Endodermal cell (in vitro differentiated cells): ENCODE results near the gene PRR9. TPM values are rescaled to one million over a fixed set of nuclear protein-coding genes. Genes with fewer than 3 reads are reported as not detected.
"Not testable (repeated sequence)": the region's sequence is repeated elsewhere in the genome, so short reads cannot be mapped to it uniquely, and the experiment has no call there.

ENCODE experiments used
- DNase-seq: peaks from one replicate; pipeline ENCODE4 v3.0.0-alpha.2; 2017
- H3K27ac ChIP-seq: 2 replicates; pipeline ENCODE4 v1.5.1; 2013; ENCODE audit warnings: mild to moderate bottlenecking, low read depth, low read length, moderate library complexity
- H3K27me3 ChIP-seq: 2 replicates; pipeline ENCODE4 v1.6.1; 2013; ENCODE audit warnings: mild to moderate bottlenecking, low read length, moderate library complexity; ENCODE audit not compliant: insufficient read depth, control insufficient read depth, poor library complexity, severe bottlenecking
- H3K36me3 ChIP-seq: 2 replicates; pipeline ENCODE4 v1.7.0; 2013; ENCODE audit warnings: mild to moderate bottlenecking, low read length, moderate library complexity; ENCODE audit not compliant: control insufficient read depth, insufficient read depth
- H3K4me1 ChIP-seq: one replicate; pipeline ENCODE4 v1.7.0; 2013; ENCODE audit warnings: low read length; ENCODE audit not compliant: control insufficient read depth, insufficient read depth
- H3K4me3 ChIP-seq: 2 replicates; pipeline ENCODE4 v1.5.1; 2013; ENCODE audit warnings: mild to moderate bottlenecking, low read length, moderate library complexity
- H3K9ac ChIP-seq: 2 replicates; pipeline ENCODE4 v1.6.1; 2013; ENCODE audit warnings: mild to moderate bottlenecking, low read length, moderate library complexity; ENCODE audit not compliant: poor library complexity, severe bottlenecking; ENCODE audit errors: extremely low read depth
- H3K9me3 ChIP-seq: 2 replicates; pipeline ENCODE4 v1.6.1; 2013; ENCODE audit warnings: mild to moderate bottlenecking, low read length, moderate library complexity; ENCODE audit not compliant: control insufficient read depth
- H3K27ac Mint-ChIP-seq: 2 replicates; pipeline ENCODE4 v1.8.0; 2020; ENCODE audit warnings: mixed read lengths
- H3K27me3 Mint-ChIP-seq: 2 replicates; pipeline ENCODE4 v1.8.0; 2021; ENCODE audit warnings: mild to moderate bottlenecking, mixed read lengths; ENCODE audit not compliant: insufficient read depth
- H3K36me3 Mint-ChIP-seq: 2 replicates; pipeline ENCODE4 v1.8.0; 2020; ENCODE audit warnings: low read depth, mixed read lengths
- H3K4me1 Mint-ChIP-seq: 2 replicates; pipeline ENCODE4 v1.8.0; 2020; ENCODE audit warnings: mixed read lengths
- H3K4me3 Mint-ChIP-seq: 2 replicates; pipeline ENCODE4 v1.8.0; 2020; ENCODE audit warnings: mild to moderate bottlenecking, moderate library complexity, mixed read lengths
- H3K9me3 Mint-ChIP-seq: 2 replicates; pipeline ENCODE4 v1.8.0; 2020; ENCODE audit warnings: mild to moderate bottlenecking, mixed read lengths
- WGBS, 2 experiments: methylation state at CpG; one replicate each; pipeline versions ENCODE4 v1.1.5 to v1.1.7; 2013; ENCODE audit warnings: missing lambda C conversion rate in 2 of 2, mixed read lengths in 1 of 2; ENCODE audit not compliant: insufficient coverage in 1 of 2, insufficient read length in 1 of 2; 5-methylcytosine and 5-hydroxymethylcytosine counted together
- total RNA-seq, 2 donors: library from RNA; stranded (reverse); fragmentation: NEBNext Ultra II Directional in 1 of 2; extraction: Animal tissue kit (Norgen Biotek cat#: 25700) in 1 of 2; gene quantifications; 2 replicates in 1 of 2; 3 replicates in 1 of 2; pipeline ENCODE4 v1.2.1, GENCODE V29; 2021
- TF ChIP-seq, protein P1 (sequence below): fragments of 200-600 bp; sonication (generic); conservative IDR thresholded peaks from 2 replicates; pipeline ENCODE4 v1.5.0; 2021; ENCODE audit warnings: antibody characterized with exemption, mild to moderate bottlenecking

Gene PRR9
- total RNA-seq, 2 donors from 2014 or later: not detected

- Mint-ChIP-seq H3K36me3 (no peaks in the 10 kb centered on the region), H3K27me3 (peaks cover 2% of the 10 kb centered on the region), H3K4me3 (no peak overlapping the region), H3K9me3 (peaks cover 5% of the 10 kb centered on the region), H3K27ac (no peak overlapping the region), H3K4me1 (no peaks in the 10 kb centered on the region)
- DNase-seq: no peak
- Histone ChIP-seq H3K4me3 (no peak overlapping the region), H3K9ac (no peak overlapping the region), H3K27ac (no peak overlapping the region), H3K27me3 (no peaks in the 10 kb centered on the region), H3K36me3 (no peaks in the 10 kb centered on the region), H3K9me3 (no peaks in the 10 kb centered on the region), H3K4me1 (no peaks in the 10 kb centered on the region)
- TF ChIP-seq, protein P1, sequence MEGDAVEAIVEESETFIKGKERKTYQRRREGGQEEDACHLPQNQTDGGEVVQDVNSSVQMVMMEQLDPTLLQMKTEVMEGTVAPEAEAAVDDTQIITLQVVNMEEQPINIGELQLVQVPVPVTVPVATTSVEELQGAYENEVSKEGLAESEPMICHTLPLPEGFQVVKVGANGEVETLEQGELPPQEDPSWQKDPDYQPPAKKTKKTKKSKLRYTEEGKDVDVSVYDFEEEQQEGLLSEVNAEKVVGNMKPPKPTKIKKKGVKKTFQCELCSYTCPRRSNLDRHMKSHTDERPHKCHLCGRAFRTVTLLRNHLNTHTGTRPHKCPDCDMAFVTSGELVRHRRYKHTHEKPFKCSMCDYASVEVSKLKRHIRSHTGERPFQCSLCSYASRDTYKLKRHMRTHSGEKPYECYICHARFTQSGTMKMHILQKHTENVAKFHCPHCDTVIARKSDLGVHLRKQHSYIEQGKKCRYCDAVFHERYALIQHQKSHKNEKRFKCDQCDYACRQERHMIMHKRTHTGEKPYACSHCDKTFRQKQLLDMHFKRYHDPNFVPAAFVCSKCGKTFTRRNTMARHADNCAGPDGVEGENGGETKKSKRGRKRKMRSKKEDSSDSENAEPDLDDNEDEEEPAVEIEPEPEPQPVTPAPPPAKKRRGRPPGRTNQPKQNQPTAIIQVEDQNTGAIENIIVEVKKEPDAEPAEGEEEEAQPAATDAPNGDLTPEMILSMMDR: no peak
These were observed 38.5 kb upstream of the PRR9 start for GRCh38 chr1:153178922-153179321.

DNA sequence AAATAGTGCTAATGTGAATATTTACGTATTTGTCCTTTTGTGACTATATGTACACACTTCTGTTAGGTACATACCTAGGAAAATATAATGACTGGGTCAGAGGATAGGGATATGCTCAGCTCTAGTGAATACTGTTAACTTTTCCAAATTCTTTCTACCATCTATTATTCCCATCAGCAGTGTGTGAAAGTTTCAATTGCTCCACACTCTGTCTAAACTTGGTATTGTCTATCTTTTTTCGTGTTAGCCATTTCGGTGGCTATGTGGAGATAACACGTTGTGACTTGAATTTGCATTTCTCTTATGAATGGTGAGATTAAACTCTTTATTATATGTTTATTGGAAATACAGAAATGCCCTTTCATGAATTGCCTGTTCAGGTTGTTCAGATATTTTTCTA, 36.8 kb upstream of the PRR9 start:
- Histone ChIP-seq H3K27ac (no peak overlapping the region), H3K9ac (no peak overlapping the region), H3K9me3 (no peaks in the 10 kb centered on the region), H3K4me3 (no peak overlapping the region), H3K4me1 (no peaks in the 10 kb centered on the region), H3K36me3 (no peaks in the 10 kb centered on the region), H3K27me3 (no peaks in the 10 kb centered on the region)
- no peaks in the 10 kb centered on the region for H3K36me3 Mint-ChIP-seq
- TF ChIP-seq, protein P1: no peak
- H3K27ac Mint-ChIP-seq: no peak overlapping the region
- no peak overlapping the region for H3K4me3 Mint-ChIP-seq
- H3K4me1 Mint-ChIP-seq: no peaks in the 10 kb centered on the region
- DNase-seq: no peak
- H3K9me3 Mint-ChIP-seq: peaks cover 6% of the 10 kb centered on the region
- H3K27me3 Mint-ChIP-seq: peaks cover 2% of the 10 kb centered on the region
- 88 to 100% methylated on average over 1 to 4 of the region's 4 CpGs for WGBS, 2 experiments

DNA sequence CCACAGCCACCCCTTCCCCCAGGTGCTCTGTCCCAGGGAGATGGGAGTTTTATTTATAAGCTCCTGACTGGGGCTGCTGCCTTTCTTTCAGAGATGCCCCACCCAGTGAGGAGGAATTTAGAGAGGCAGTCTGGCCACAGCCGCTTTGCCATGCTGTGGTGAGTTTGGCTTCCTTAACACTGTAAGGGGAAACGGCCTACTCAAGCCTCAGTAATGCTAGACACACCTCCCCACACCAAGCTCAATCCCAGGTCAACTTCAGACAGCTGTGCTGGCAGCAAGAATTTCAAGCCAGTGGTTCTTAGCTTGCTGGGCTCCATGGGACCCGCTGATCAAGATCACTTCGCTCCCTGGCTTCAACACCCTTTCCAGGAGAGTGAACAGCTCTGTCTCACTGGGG, 29.1 kb upstream of the PRR9 start:
- H3K36me3 Mint-ChIP-seq, H3K27ac ChIP-seq, H3K36me3 ChIP-seq, H3K27me3 ChIP-seq, H3K9ac ChIP-seq, H3K4me3 ChIP-seq, H3K4me1 ChIP-seq, H3K4me3 Mint-ChIP-seq, DNase-seq, H3K4me1 Mint-ChIP-seq, H3K9me3 Mint-ChIP-seq, H3K27me3 Mint-ChIP-seq, H3K9me3 ChIP-seq, H3K27ac Mint-ChIP-seq: not testable (repeated sequence)
- WGBS, 2 experiments: 89 to 92% methylated on average over 3 to 4 of the region's 4 CpGs

DNA sequence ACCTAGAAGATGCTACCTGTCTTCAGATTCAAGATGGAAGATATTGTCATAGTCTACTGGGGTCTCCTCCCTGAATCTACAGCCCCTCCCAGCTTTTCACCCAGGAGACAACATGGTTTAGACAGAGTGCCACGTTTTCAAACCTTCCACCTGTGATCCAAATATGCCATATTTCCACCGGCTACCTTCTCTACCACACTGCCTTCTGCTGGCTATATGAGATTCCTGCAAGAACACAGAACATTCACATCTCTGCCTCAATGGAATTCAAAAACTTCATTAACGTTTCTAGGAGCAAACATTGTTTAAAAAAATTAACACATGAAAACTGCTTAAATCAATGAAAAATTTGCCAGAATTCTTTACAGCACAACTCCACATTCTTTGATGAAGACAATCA, 27.0 kb upstream of the PRR9 start:
- Mint-ChIP-seq H3K36me3 (no peaks in the 10 kb centered on the region), H3K4me1 (no peaks in the 10 kb centered on the region), H3K27ac (no peak overlapping the region), H3K4me3 (no peak overlapping the region), H3K9me3 (peaks cover 7% of the 10 kb centered on the region), H3K27me3 (peaks cover 11% of the 10 kb centered on the region)
- Histone ChIP-seq H3K4me3 (no peak overlapping the region), H3K9me3 (no peaks in the 10 kb centered on the region), H3K9ac (no peak overlapping the region), H3K36me3 (no peaks in the 10 kb centered on the region), H3K4me1 (no peaks in the 10 kb centered on the region), H3K27me3 (no peaks in the 10 kb centered on the region), H3K27ac (no peak overlapping the region)
- no peak for DNase-seq
- WGBS, 2 experiments: 29 to 37% methylated on average over 2 to 3 of the region's 3 CpGs
- TF ChIP-seq, protein P1: peak; percentile 79
